ENCODE measurements around the gene FBXO4.
"Not testable (repeated sequence)": the region's sequence is repeated elsewhere in the genome, so short reads cannot be mapped to it uniquely, and the experiment has no call there.

The FBXO4 gene

DNA sequence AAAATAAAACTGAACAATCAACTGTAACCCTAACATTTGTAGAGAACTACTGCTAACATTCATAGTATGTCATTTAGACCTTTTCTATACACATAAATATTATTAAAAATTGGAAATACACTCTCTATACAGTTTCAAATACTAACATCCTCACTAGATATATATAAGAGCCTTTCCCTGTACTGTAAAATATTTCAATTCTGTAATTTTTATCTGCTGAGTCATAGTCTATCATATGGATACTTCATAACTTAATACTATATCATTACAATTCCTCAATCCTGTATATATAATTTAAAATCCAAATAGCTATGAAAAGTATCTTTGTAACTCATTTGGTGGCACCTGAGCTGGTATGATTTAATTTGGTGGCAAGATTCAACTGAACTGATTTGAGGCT lies 55.8 kb downstream of the FBXO4 start:
- no peak for DNase-seq (ENCODE audit: low read depth)

DNA sequence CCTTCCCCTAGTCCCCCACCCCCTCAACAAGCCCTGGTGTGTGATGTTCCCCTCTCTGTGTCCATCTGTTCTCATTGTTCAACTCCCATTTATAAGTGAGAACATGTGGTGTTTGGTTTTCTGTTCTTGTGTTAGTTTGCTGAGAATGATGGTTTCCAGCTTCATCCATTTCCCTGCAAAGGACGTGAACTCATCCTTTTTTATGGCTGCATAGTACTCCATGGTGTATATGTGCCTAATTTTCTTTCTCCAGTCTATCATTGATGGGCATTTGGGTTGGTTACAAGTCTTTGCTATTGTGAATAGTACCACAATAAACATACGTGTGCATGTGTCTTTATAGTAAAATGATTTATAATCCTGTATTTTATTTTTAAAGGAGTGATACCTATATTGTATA lies 57.8 kb downstream of the FBXO4 start:
- DNase-seq (ENCODE audit: low read depth): not testable (repeated sequence)

DNA sequence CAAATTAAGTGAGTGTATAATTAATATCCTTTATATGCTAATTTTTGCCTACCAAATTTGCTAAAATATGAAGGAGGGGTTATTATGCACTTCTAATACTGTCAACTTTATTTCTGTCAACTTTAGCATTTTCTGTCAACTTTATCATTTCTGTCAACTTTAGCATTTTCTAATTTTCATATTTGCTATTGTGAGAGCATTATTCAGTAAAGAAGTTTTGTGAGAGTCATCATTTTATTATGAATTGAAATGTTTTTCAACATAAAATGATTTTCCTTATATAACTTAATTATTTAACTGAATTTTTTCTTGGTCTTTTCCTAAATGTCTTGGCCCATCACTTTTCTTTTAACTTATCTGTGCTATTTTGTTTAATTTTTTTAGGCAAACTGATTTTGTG lies 58.2 kb downstream of the FBXO4 start:
- DNase-seq (ENCODE audit: low read depth): no peak

DNA sequence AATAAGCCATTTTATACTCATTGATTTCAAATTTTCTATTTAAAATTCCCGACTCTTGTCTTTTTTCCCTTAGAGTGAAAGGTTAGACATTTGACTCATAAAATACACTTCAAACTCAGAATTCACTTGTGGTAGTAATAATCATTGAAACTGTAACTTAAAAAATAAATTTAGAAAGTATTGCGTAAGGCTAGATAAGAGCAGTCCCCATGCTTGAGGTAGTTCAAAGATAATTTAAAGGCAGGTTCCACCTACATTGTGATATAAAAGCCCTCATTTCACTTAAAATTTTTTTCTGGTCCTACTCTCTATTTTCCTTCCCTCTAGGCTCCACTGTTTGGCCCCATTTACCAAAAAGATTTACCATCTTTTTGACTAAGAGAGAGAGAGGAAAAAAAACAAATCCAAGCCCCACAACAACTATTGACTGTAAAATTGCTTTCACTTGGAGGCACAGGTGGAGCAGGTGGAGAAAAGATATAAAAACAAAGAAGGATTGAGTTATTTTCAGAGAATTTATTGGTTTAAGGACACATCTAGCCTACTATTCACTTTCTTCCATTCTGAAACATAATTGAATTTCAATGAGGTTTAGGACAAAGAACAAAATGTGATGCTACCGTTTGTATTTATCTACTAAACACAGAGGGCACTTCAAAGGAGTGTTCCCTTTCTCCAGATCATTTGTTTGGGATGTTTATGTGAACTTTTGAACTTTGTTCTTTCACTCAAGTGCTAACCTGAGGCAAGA lies 61.0 kb downstream of the FBXO4 start:
- no peak for DNase-seq (ENCODE audit: low read depth)

All from HS-5 (cell line).